IMR-90 (cell line): ENCODE measurements around the gene ARF1. TPM values are rescaled to one million over a fixed set of nuclear protein-coding genes. Genes with fewer than 3 reads are reported as not detected.

ENCODE experiments used
- ATAC-seq: fragments of 200-7000 bp; cut with Tn5 transposase; 2 replicates; pipeline ENCODE4 v1.9.1; 2020; ENCODE audit warnings: low read depth, mild to moderate bottlenecking, moderate library complexity
- BruUV-seq: library from RNA; stranded (reverse); fragments of 400-500 nt; replicated peaks from 2 replicates; lab custom pipeline; 2021; lab: Mats Ljungman, UMichigan
- CTCF ChIA-PET: fragments of 300-600 bp; formaldehyde crosslinking; extraction: SDS; loops from one replicate; lab custom pipeline; 2021; ENCODE audit warnings: antibody characterized with exemption; lab: Yijun Ruan, JAX
- POLR2A ChIA-PET: fragments of 300-600 bp; sonication (Branson Sonifier 250); formaldehyde crosslinking; loops from one replicate; lab custom pipeline; 2022; ENCODE audit warnings: antibody characterized with exemption; ENCODE audit not compliant: unreplicated experiment; lab: Charles Lee
- DNase-seq: peaks from one replicate; pipeline ENCODE4 v3.0.0; 2013
- H2AFZ ChIP-seq: replicated peaks from 2 replicates; pipeline ENCODE3; 2013; ENCODE audit warnings: low read length, mild to moderate bottlenecking; ENCODE audit not compliant: poor library complexity
- H2AK5ac ChIP-seq: 2 replicates; pipeline ENCODE4 v1.6.1; 2013; ENCODE audit warnings: low read depth, low read length, inconsistent platforms
- H2AK9ac ChIP-seq: replicated peaks from 2 replicates; pipeline ENCODE3; 2013; ENCODE audit warnings: mild to moderate bottlenecking, low read depth, low read length, moderate library complexity; ENCODE audit not compliant: poor library complexity
- H2BK120ac ChIP-seq: 2 replicates; pipeline ENCODE4 v1.6.1; 2013; ENCODE audit warnings: low read depth, low read length, inconsistent platforms
- H2BK15ac ChIP-seq: 3 replicates; pipeline ENCODE4 v1.6.1; 2013; ENCODE audit warnings: low read depth, low read length, inconsistent platforms
- H2BK20ac ChIP-seq: 2 replicates; pipeline ENCODE4 v1.6.1; 2013; ENCODE audit warnings: low read depth, mild to moderate bottlenecking, inconsistent platforms, low read length, moderate library complexity
- H2BK5ac ChIP-seq: 2 replicates; pipeline ENCODE4 v1.6.1; 2013; ENCODE audit warnings: mild to moderate bottlenecking, low read depth, low read length, inconsistent platforms; ENCODE audit not compliant: poor library complexity, severe bottlenecking
- H3K14ac ChIP-seq: replicated peaks from 2 replicates; pipeline ENCODE4 v1.6.1; 2013; ENCODE audit warnings: low read depth, low read length, inconsistent platforms
- H3K18ac ChIP-seq: 2 replicates; pipeline ENCODE4 v1.6.1; 2013; ENCODE audit warnings: low read depth, low read length, control low read depth
- H3K23ac ChIP-seq: 2 replicates; pipeline ENCODE4 v1.6.1; 2013; ENCODE audit warnings: low read depth, low read length, inconsistent platforms
- H3K27ac ChIP-seq: 2 replicates; pipeline ENCODE4 v1.5.1; 2013; ENCODE audit warnings: mild to moderate bottlenecking, control low read depth, low read length; ENCODE audit not compliant: insufficient read depth
- H3K27me3 ChIP-seq: 2 replicates; pipeline ENCODE4 v1.6.1; 2013; ENCODE audit warnings: low read length; ENCODE audit not compliant: control insufficient read depth, insufficient read depth
- H3K36me3 ChIP-seq: 2 replicates; pipeline ENCODE4 v1.6.1; 2013; ENCODE audit warnings: low read length, mixed read lengths; ENCODE audit not compliant: control insufficient read depth, insufficient read depth
- H3K4ac ChIP-seq: 2 replicates; pipeline ENCODE4 v1.6.1; 2013; ENCODE audit warnings: low read depth, low read length, inconsistent platforms
- H3K4me1 ChIP-seq: 2 replicates; pipeline ENCODE4 v1.6.1; 2013; ENCODE audit warnings: low read length, mixed read lengths; ENCODE audit not compliant: control insufficient read depth, insufficient read depth
- H3K4me2 ChIP-seq: 2 replicates; pipeline ENCODE4 v1.6.1; 2013; ENCODE audit warnings: low read depth, mild to moderate bottlenecking, control low read depth, low read length, moderate library complexity
- H3K4me3 ChIP-seq: 2 replicates; pipeline ENCODE4 v1.5.1; 2013; ENCODE audit warnings: low read depth, mild to moderate bottlenecking, control low read depth, low read length, moderate library complexity; ENCODE audit not compliant: insufficient read depth
- H3K56ac ChIP-seq: 2 replicates; pipeline ENCODE4 v1.6.1; 2013; ENCODE audit warnings: low read length, inconsistent platforms; ENCODE audit not compliant: insufficient read depth; ENCODE audit errors: extremely low read depth
- H3K79me1 ChIP-seq, 2 experiments: 2 replicates each; pipeline ENCODE4 v1.6.1; 2013; ENCODE audit warnings: low read length in 2 of 2, inconsistent platforms in 1 of 2, low read depth in 1 of 2
- H3K9ac ChIP-seq: 2 replicates; pipeline ENCODE4 v1.6.1; 2013; ENCODE audit warnings: low read depth, low read length, control low read depth
- H3K9me1 ChIP-seq: 2 replicates; pipeline ENCODE4 v1.6.1; 2013; ENCODE audit warnings: low read length, inconsistent platforms; ENCODE audit not compliant: insufficient read depth
- H3K9me3 ChIP-seq: 2 replicates; pipeline ENCODE4 v1.6.1; 2013; ENCODE audit warnings: low read length; ENCODE audit not compliant: control insufficient read depth, insufficient read depth
- H4K20me1 ChIP-seq: 2 replicates; pipeline ENCODE4 v1.6.1; 2013; ENCODE audit warnings: low read length, inconsistent platforms; ENCODE audit not compliant: insufficient read depth
- H4K5ac ChIP-seq: 2 replicates; pipeline ENCODE4 v1.6.1; 2013; ENCODE audit warnings: mild to moderate bottlenecking, low read depth, low read length, control low read depth
- H4K8ac ChIP-seq, 2 experiments: 2 replicates each; pipeline ENCODE4 v1.6.1; 2013; ENCODE audit warnings: low read depth in 2 of 2, low read length in 2 of 2, control low read depth in 1 of 2, inconsistent platforms in 1 of 2
- H4K91ac ChIP-seq: 2 replicates; pipeline ENCODE4 v1.6.1; 2013; ENCODE audit warnings: low read depth, low read length, inconsistent platforms; ENCODE audit not compliant: insufficient read depth
- BHLHE40 ChIP-seq: fragments of 150-350 bp; IDR thresholded peaks from 2 replicates; pipeline ENCODE4 v1.6.1; 2016; ENCODE audit warnings: mild to moderate bottlenecking, low read depth, low read length
- CEBPB ChIP-seq: IDR thresholded peaks from 2 replicates; pipeline ENCODE4 v1.6.1; 2012; ENCODE audit warnings: low read depth, low read length, improper control_type of control experiment
- FOS ChIP-seq: fragments of 150-350 bp; IDR thresholded peaks from 2 replicates; pipeline ENCODE4 v1.6.1; 2016; ENCODE audit warnings: low read depth, low read length
- MAFK ChIP-seq: IDR thresholded peaks from 2 replicates; pipeline ENCODE4 v1.6.1; 2012; ENCODE audit warnings: low read depth, low read length, improper control_type of control experiment
- MAZ ChIP-seq: IDR thresholded peaks from 2 replicates; pipeline ENCODE4 v1.6.1; 2012; ENCODE audit warnings: low read depth, mild to moderate bottlenecking, low read length, improper control_type of control experiment, moderate library complexity, borderline replicate concordance
- MXI1 ChIP-seq: IDR thresholded peaks from 2 replicates; pipeline ENCODE4 v1.6.1; 2012; ENCODE audit warnings: low read depth, mild to moderate bottlenecking, low read length, moderate library complexity, borderline replicate concordance
- NFE2L2 ChIP-seq: fragments of 150-350 bp; IDR thresholded peaks from 2 replicates; pipeline ENCODE4 v1.6.1; 2016; ENCODE audit warnings: low read depth, mild to moderate bottlenecking, low read length
- POLR2A ChIP-seq: IDR thresholded peaks from 2 replicates; pipeline ENCODE4 v1.6.1; 2012; ENCODE audit warnings: mild to moderate bottlenecking, low read depth, low read length
- RAD21 ChIP-seq: IDR thresholded peaks from 2 replicates; pipeline ENCODE4 v1.6.1; 2012; ENCODE audit warnings: low read length, improper control_type of control experiment
- RCOR1 ChIP-seq: IDR thresholded peaks from 2 replicates; pipeline ENCODE4 v1.6.1; 2012; ENCODE audit warnings: mild to moderate bottlenecking, low read length, improper control_type of control experiment; ENCODE audit not compliant: insufficient replicate concordance
- RFX5 ChIP-seq: IDR thresholded peaks from 2 replicates; pipeline ENCODE4 v1.8.0; 2012; ENCODE audit warnings: low read depth, mild to moderate bottlenecking, low read length, moderate library complexity
- SMC3 ChIP-seq: fragments of 150-350 bp; IDR thresholded peaks from 2 replicates; pipeline ENCODE4 v1.6.1; 2016; ENCODE audit warnings: low read depth, mild to moderate bottlenecking, antibody characterized with exemption, low read length, moderate library complexity
- WGBS, 2 experiments: methylation state at CpG; one replicate each; pipeline versions ENCODE4 v1.1.5 to v1.1.7; 2013; ENCODE audit warnings: missing lambda C conversion rate in 2 of 2; ENCODE audit not compliant: insufficient read length in 1 of 2; ENCODE audit errors: extremely low coverage in 2 of 2; 5-methylcytosine and 5-hydroxymethylcytosine counted together
- dilution Hi-C: fragments of 300-500 bp; cut with HindIII; formaldehyde crosslinking; loops from one replicate; pipeline ENCODE4 v1.14.3; 2018; ENCODE audit warnings: low sequenced_read_pairs; ENCODE audit not compliant: unreplicated experiment
- in situ Hi-C: fragments of 300-500 bp; cut with MboI; formaldehyde crosslinking; loops from 3 replicates; pipeline ENCODE4 v1.14.3; 2019; ENCODE audit warnings: low sequenced_read_pairs, inconsistent platforms, mixed read lengths
- intact Hi-C: fragments of 100-400 bp; cut with micrococcal nuclease; formaldehyde crosslinking; loops from 2 replicates; pipeline ENCODE4 v1.10.0; 2022
- polyA plus RNA-seq, 3 experiments: library from polyadenylated mRNA; depleted of rRNA; stranded (reverse); fragments of >200 nt; gene quantifications; 2 replicates each; pipeline ENCODE4 v1.2.3, GENCODE V29; 2012; ENCODE audit warnings: low replicate concordance in 1 of 3
- total RNA-seq: library from RNA; depleted of rRNA; stranded (reverse); fragments of >200 nt; gene quantifications from 2 replicates; pipeline ENCODE4 v1.2.3, GENCODE V29; 2012
- TF ChIP-seq, protein P1 (sequence below): fragments of 150-350 bp; IDR thresholded peaks from 2 replicates; pipeline ENCODE4 v1.6.1; 2016; ENCODE audit warnings: low read depth, mild to moderate bottlenecking, low read length, moderate library complexity, borderline replicate concordance
- TF ChIP-seq, protein P2 (sequence below): fragments of 150-350 bp; IDR thresholded peaks from 2 replicates; pipeline ENCODE4 v1.6.1; 2017; ENCODE audit warnings: mild to moderate bottlenecking, antibody characterized with exemption, low read length, low read depth

ARF1 gene
- total and polyA plus RNA-seq, 2 of the 4 experiments (the other 2 are of a cell fraction): 330 to 1,100 TPM

DNA sequence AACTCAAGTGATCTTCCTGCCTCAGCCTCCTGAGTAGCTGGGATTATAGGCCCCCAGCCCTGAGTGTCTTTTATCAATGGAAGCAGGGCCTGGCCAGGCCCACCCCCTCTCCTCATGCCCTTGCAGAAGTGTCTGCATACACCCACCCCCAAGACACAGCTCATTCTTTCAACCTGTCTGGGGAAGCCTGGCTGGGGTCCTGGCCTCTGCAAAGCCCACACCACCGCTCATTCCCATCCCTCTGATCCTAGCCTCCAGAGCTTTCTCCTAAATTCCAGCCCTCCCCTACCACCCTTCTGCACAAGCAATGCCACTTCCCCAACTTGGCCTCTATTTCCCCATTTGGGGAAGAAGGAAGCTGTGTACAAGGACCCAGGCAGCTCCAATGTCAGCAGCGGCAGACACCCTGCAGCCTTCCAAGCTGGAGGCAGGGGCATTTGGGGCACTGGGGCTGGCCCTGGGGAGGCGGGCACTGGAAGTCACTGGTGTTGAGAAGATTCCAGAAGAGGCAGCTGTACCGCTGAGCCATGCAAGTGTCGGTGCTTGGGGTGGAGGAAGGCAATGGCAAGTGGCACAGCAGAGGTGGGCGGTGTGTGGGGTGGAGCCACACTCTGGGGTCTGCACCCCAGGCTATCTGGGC lies 33.7 kb upstream of the ARF1 start:
- ATAC-seq: no peak
- no CpG with 5 or more reads among the region's 6 CpGs for WGBS, 2 experiments
- BruUV-seq: no TSS peak

More for the DNA sequence above, 33.7 kb upstream of the ARF1 start:
- dilution Hi-C loops (no loop called here), intact Hi-C loops (no loop called here), in situ Hi-C loops (no loop called here)
- ChIA-PET CTCF (interaction anchor here (1.0 kb wide), 1 partner anchor 33 kb away, joined by 5 read pairs; no protein-coding TSS in a partner anchor), POLR2A (no interaction called here)
- Histone ChIP-seq H3K4me1 (no peaks in the 10 kb centered on the region), H2AK9ac (no peak overlapping the region), H2BK5ac (no peak overlapping the region), H4K20me1 (no peaks in the 10 kb centered on the region; the same call in none of the 2 replicates), H3K4ac (no peak overlapping the region), H2AFZ (no peak overlapping the region), H2BK120ac (no peak overlapping the region), H2BK15ac (no peak overlapping the region), H4K8ac (no peak overlapping the region), H3K4me2 (no peak overlapping the region), H2AK5ac (no peak overlapping the region), H3K36me3 (no peaks in the 10 kb centered on the region), H3K4me3 (no peak overlapping the region), H3K9me1 (no peaks in the 10 kb centered on the region), H3K9ac (no peak overlapping the region), H3K9me3 (peaks cover 5% of the 10 kb centered on the region; the same call in 1 of the 2 replicates), H3K27ac (no peak overlapping the region), H3K14ac (no peak overlapping the region), H3K27me3 (peaks cover 22% of the 10 kb centered on the region), H4K5ac (no peak overlapping the region), H2BK20ac (no peak overlapping the region), H4K91ac (no peak overlapping the region), H3K23ac (no peak overlapping the region), H3K79me1 (no peaks in the 10 kb centered on the region), H3K18ac (no peak overlapping the region), H3K56ac (no peak overlapping the region)
- TF ChIP-seq FOS (no peak), POLR2A (no peak), MAFK (no peak), MAZ (no peak), SMC3 (no peak), MXI1 (no peak), BHLHE40 (no peak), RFX5 (no peak), RCOR1 (no peak), NFE2L2 (no peak), RAD21 (no peak), CEBPB (no peak)
- TF ChIP-seq, protein P1, sequence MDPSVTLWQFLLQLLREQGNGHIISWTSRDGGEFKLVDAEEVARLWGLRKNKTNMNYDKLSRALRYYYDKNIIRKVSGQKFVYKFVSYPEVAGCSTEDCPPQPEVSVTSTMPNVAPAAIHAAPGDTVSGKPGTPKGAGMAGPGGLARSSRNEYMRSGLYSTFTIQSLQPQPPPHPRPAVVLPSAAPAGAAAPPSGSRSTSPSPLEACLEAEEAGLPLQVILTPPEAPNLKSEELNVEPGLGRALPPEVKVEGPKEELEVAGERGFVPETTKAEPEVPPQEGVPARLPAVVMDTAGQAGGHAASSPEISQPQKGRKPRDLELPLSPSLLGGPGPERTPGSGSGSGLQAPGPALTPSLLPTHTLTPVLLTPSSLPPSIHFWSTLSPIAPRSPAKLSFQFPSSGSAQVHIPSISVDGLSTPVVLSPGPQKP: no peak
- TF ChIP-seq, protein P2, sequence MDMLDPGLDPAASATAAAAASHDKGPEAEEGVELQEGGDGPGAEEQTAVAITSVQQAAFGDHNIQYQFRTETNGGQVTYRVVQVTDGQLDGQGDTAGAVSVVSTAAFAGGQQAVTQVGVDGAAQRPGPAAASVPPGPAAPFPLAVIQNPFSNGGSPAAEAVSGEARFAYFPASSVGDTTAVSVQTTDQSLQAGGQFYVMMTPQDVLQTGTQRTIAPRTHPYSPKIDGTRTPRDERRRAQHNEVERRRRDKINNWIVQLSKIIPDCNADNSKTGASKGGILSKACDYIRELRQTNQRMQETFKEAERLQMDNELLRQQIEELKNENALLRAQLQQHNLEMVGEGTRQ: no peak
- no peak for DNase-seq
